ENCODE data around the gene MAGI1.

MAGI1 gene

GRCh38 chr3:65665915-65666314 is 372.8 kb downstream of the MAGI1 start:
- no peaks in the 10 kb centered on the region for H4K20me1 ChIP-seq (ENCODE audit: insufficient read depth)
- no peak for TF ChIP-seq CTCF (conservative IDR thresholded peaks at IDR 0.05; ENCODE audit: low read depth, low read length)
- no peak overlapping the region for H3K4me2 ChIP-seq

GRCh38 chr3:65664931-65665330 is 373.8 kb downstream of the MAGI1 start:
- no peak overlapping the region for H3K4me3 ChIP-seq (IDR thresholded peaks at IDR 0.05; ENCODE audit: insufficient read depth, low read depth, low read length)
- no peaks in the 10 kb centered on the region for H3K4me1 ChIP-seq (ENCODE audit: low read depth, poor library complexity, severe bottlenecking)
- no peaks in the 10 kb centered on the region for H4K20me1 ChIP-seq (ENCODE audit: insufficient read depth)
- no peak overlapping the region for H3K27ac ChIP-seq
- no peak overlapping the region for H2AFZ ChIP-seq (ENCODE audit: low read depth)
- no peaks in the 10 kb centered on the region for H3K79me2 ChIP-seq (ENCODE audit: insufficient read depth, low read depth)
- no peaks in the 10 kb centered on the region for H3K27me3 ChIP-seq (ENCODE audit: insufficient read depth, low read depth)
- no peak overlapping the region for H3K4me2 ChIP-seq
- no peak for TF ChIP-seq CTCF (conservative IDR thresholded peaks at IDR 0.05; ENCODE audit: low read depth, low read length)
- no peak overlapping the region for H3K9ac ChIP-seq
- no peaks in the 10 kb centered on the region for H3K36me3 ChIP-seq (ENCODE audit: insufficient read depth)

More at GRCh38 chr3:65665915-65666314, 372.8 kb downstream of the MAGI1 start:
- H3K27me3 ChIP-seq (ENCODE audit: insufficient read depth, low read depth), result no peaks in the 10 kb centered on the region
- no peak overlapping the region for H3K9ac ChIP-seq
- H2AFZ ChIP-seq (ENCODE audit: low read depth), result no peak overlapping the region
- no peaks in the 10 kb centered on the region for H3K4me1 ChIP-seq (ENCODE audit: low read depth, poor library complexity, severe bottlenecking)
- no peak overlapping the region for H3K27ac ChIP-seq
- no peaks in the 10 kb centered on the region for H3K79me2 ChIP-seq (ENCODE audit: insufficient read depth, low read depth)
- H3K4me3 ChIP-seq (IDR thresholded peaks at IDR 0.05; ENCODE audit: insufficient read depth, low read depth, low read length), result no peak overlapping the region
- H3K36me3 ChIP-seq (ENCODE audit: insufficient read depth), result no peaks in the 10 kb centered on the region

GRCh38 chr3:65664446-65664845 is 374.3 kb downstream of the MAGI1 start:
- TF ChIP-seq CTCF (conservative IDR thresholded peaks at IDR 0.05; ENCODE audit: low read depth, low read length), result no peak
- no peaks in the 10 kb centered on the region for H3K27me3 ChIP-seq (ENCODE audit: insufficient read depth, low read depth)
- no peak overlapping the region for H2AFZ ChIP-seq (ENCODE audit: low read depth)
- H3K9ac ChIP-seq, result no peak overlapping the region
- no peak overlapping the region for H3K4me3 ChIP-seq (IDR thresholded peaks at IDR 0.05; ENCODE audit: insufficient read depth, low read depth, low read length)
- H3K27ac ChIP-seq, result no peak overlapping the region
- no peaks in the 10 kb centered on the region for H3K4me1 ChIP-seq (ENCODE audit: low read depth, poor library complexity, severe bottlenecking)
- H3K79me2 ChIP-seq (ENCODE audit: insufficient read depth, low read depth), result no peaks in the 10 kb centered on the region
- H3K4me2 ChIP-seq, result no peak overlapping the region
- H3K36me3 ChIP-seq (ENCODE audit: insufficient read depth), result no peaks in the 10 kb centered on the region
- no peaks in the 10 kb centered on the region for H4K20me1 ChIP-seq (ENCODE audit: insufficient read depth)

- Histone ChIP-seq H3K9ac (no peak overlapping the region), H3K27ac (no peak overlapping the region), H3K4me2 (no peak overlapping the region), H3K36me3 (ENCODE audit: insufficient read depth) (no peaks in the 10 kb centered on the region), H2AFZ (ENCODE audit: low read depth) (no peak overlapping the region), H3K4me3 (IDR thresholded peaks at IDR 0.05; ENCODE audit: insufficient read depth, low read depth, low read length) (no peak overlapping the region), H4K20me1 (ENCODE audit: insufficient read depth) (no peaks in the 10 kb centered on the region), H3K4me1 (ENCODE audit: low read depth, poor library complexity, severe bottlenecking) (no peaks in the 10 kb centered on the region), H3K79me2 (ENCODE audit: insufficient read depth, low read depth) (no peaks in the 10 kb centered on the region), H3K27me3 (ENCODE audit: insufficient read depth, low read depth) (no peaks in the 10 kb centered on the region)
- no peak for TF ChIP-seq CTCF (conservative IDR thresholded peaks at IDR 0.05; ENCODE audit: low read depth, low read length)
These were observed 376.6 kb downstream of the MAGI1 start for GRCh38 chr3:65662095-65662494.
